ENCODE data around the gene PIH1D2. TPM values are rescaled to one million over a fixed set of nuclear protein-coding genes. Genes with fewer than 3 reads are reported as not detected.

The PIH1D2 gene, protein sequence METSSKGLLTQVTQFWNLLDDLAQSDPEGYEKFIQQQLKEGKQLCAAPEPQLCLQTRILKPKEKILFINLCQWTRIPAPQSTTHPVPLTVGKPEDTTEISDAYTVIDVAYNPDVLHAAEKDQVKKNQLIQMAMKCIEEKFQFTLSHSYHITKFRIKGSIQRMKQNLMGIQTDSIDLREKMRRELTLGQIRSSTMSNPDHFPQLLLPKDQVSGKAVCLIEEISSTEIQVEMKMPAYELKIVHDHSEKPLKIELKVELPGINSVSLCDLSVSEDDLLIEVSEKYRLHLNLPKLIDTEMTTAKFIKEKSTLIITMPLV
- under 1 TPM; 0.24 to 0.76 TPM for total RNA-seq

DNA sequence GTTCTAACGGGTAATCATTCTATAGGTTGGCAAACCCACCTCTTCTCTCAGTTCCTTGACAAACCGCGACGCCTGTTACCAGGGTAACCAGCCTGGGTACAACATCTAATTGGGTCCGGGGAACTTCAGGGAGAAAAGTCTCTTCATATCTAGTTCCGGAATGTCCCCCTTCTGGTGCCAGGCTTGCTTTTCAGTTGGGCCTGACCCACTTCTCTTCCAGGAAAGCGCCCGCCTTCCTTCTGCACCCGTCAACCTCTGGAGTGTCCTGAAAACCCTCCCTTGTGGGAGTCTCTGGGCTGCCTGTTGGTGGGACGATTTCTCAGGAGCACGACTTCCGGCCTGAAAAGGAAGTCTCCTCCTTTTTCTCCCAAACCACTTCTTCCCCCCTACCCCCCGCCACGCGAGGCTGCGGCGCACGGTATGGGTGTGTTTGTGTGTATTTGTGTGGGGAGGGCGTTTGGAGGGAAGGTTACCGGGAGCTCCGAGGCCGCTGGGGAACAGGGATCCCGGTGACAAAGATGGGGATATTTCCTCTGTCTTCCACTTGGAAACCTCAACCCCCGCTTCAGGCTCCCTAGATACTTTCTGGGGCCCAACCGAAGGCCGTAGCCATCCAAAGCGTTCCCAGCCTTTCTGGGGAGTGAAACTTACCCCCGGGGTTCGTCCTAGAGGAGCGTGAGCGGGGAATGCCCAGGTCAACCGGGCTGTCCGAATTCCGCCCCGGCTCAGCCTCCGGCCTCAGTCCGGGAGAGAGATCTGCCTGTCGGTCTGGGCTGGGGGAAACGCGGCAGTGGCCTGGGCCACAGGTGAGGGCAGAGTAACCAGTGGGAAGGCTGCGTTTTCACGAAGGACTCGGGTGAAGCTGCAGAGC lies at the start of gene PIH1D2, which contains the start of gene NKAPD1:
Gene PIH1D2 (minus strand): TSS at position 77 of the 871 bp plus-strand sequence. CDS start 843 bp downstream, outside the sequence.
Gene NKAPD1 (plus strand): TSS at position 359 of the 871 bp plus-strand sequence. CDS start 1,276 bp downstream, outside the sequence.
- peak; percentile 85 for ATAC-seq
- H3K9me3 Mint-ChIP-seq (ENCODE audit: insufficient read depth): no peaks in the 10 kb centered on the region
- H3K27ac Mint-ChIP-seq: peak within 1 kb of the TSS; percentile 96
- peaks cover 24% of the 10 kb centered on the region for H3K36me3 Mint-ChIP-seq (ENCODE audit: low read depth)
- ChIA-PET CTCF (interaction anchor here (1.5 kb wide), 1 partner anchor 143 kb away, joined by 11 read pairs; no protein-coding TSS in a partner anchor), POLR2A (interaction anchor here (0.8 to 1.2 kb wide), 4 partner anchors 10 to 138 kb away, joined by 3 to 5 read pairs (median 4); partner anchors contain the start of genes SDHD and TIMM8B)
- peaks cover 28% of the 10 kb centered on the region for H3K4me1 Mint-ChIP-seq (ENCODE audit: low read depth)
- peaks cover 10% of the 10 kb centered on the region for H3K27me3 Mint-ChIP-seq (ENCODE audit: low read depth)
- DNase-seq: peak; percentile 85
- peak within 1 kb of the TSS; percentile 94 for H3K4me3 Mint-ChIP-seq

DNA sequence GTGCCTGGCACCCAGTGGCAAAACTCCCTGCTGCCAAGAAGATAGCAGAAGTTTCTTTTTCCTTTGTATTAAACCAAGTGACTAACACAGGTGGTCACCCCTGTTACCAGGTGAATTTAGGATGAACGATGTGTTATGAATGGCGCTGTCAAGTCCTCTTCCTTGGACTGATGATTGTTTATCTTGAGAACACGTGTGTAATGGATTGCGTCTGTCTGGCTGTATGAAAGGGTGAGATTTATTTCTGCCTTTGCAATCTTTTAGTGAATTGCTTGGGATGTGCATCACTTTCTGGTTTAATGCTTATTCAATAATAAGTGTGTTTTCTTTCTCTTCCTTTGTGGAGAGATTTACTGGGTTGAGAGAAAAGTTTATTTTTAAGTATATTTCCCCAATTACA lies 49.3 kb upstream of the PIH1D2 start:
- no peak for DNase-seq
- no peak overlapping the region for H3K27ac Mint-ChIP-seq
- H3K27me3 Mint-ChIP-seq (ENCODE audit: low read depth): no peaks in the 10 kb centered on the region
- CTCF ChIA-PET: interaction anchor here (2.4 kb wide), 1 partner anchor 10 kb away, joined by 17 read pairs; no protein-coding TSS in a partner anchor
- POLR2A ChIA-PET: no interaction called here
- ATAC-seq: no peak
- no peak overlapping the region for H3K4me3 Mint-ChIP-seq
- no peaks in the 10 kb centered on the region for H3K9me3 Mint-ChIP-seq (ENCODE audit: insufficient read depth)
- H3K4me1 Mint-ChIP-seq (ENCODE audit: low read depth): peaks cover 10% of the 10 kb centered on the region
- peaks cover 2% of the 10 kb centered on the region for H3K36me3 Mint-ChIP-seq (ENCODE audit: low read depth)

DNA sequence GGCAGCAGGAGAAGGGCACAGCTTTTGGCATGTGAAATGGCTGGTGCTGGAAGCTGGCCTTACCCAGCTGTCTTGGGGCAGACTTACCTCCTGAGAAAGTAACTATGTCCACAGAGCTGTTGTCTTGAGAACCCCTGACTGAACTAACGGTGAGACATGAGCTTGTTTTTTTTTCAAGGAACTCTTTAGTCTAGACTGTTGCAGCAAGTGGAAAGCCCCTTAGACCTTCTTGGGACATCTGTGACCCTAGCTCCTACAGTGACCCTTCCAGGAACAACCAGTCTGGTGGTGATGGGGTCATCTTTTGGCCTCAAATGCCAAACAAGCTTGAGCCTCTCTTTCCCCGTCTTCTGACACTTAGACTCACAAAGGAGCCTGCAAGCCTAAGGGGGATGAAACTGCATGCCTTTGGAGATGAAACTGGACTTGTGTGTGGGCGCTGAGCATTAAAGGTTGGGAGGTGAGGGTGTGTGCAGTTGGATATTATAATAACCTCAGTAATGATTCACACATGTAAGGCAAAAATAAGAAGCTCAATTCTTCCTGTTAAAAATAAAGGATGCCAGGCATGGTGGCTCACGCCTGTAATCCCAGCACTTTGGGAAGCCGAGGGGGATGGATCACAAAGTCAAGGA lies 48.3 kb upstream of the PIH1D2 start:
- ChIA-PET CTCF (interaction anchor here (0.9 to 2.4 kb wide), 2 partner anchors 9 to 29 kb away, joined by 3 to 17 read pairs; no protein-coding TSS in a partner anchor), POLR2A (no interaction called here)
- DNase-seq (no peak), ATAC-seq (no peak)
- H3K4me3 Mint-ChIP-seq: no peak overlapping the region
- no peak overlapping the region for H3K27ac Mint-ChIP-seq
- H3K9me3 Mint-ChIP-seq (ENCODE audit: insufficient read depth): no peaks in the 10 kb centered on the region
- H3K36me3 Mint-ChIP-seq (ENCODE audit: low read depth): peaks cover 2% of the 10 kb centered on the region
- H3K4me1 Mint-ChIP-seq (ENCODE audit: low read depth): peaks cover 14% of the 10 kb centered on the region
- no peaks in the 10 kb centered on the region for H3K27me3 Mint-ChIP-seq (ENCODE audit: low read depth)

DNA sequence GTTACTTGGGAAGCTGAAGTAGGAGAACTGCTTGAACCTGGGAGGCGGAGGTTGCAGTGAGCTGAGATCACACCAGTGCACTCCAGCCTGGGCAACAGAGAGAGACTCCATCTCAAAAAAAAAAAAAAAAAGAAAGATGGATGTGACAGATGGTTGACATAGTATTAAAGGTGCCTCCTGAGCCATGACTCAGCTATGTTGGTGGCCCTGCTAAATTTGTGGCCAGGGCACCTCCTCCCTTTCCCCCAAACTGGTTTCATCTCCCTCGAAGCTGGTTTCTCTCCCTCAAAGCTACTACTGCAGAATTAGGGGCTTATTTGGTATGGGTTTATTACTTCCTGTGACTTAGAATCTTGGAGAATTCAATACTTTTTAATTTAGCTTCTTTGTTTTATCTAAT lies 44.4 kb upstream of the PIH1D2 start:
- peaks cover 37% of the 10 kb centered on the region for H3K4me1 Mint-ChIP-seq (ENCODE audit: low read depth)
- ChIA-PET POLR2A (no interaction called here), CTCF (interaction anchor here (0.6 kb wide), 1 partner anchor 57 kb away, joined by 3 read pairs; the partner anchor contains the start of gene BCO2)
- no peaks in the 10 kb centered on the region for H3K9me3 Mint-ChIP-seq (ENCODE audit: insufficient read depth)
- H3K4me3 Mint-ChIP-seq: no peak overlapping the region
- H3K36me3 Mint-ChIP-seq (ENCODE audit: low read depth): peaks cover 2% of the 10 kb centered on the region
- no peak overlapping the region for H3K27ac Mint-ChIP-seq
- DNase-seq (peak; percentile 29), ATAC-seq (peak; percentile 39)
- no peaks in the 10 kb centered on the region for H3K27me3 Mint-ChIP-seq (ENCODE audit: low read depth)

DNA sequence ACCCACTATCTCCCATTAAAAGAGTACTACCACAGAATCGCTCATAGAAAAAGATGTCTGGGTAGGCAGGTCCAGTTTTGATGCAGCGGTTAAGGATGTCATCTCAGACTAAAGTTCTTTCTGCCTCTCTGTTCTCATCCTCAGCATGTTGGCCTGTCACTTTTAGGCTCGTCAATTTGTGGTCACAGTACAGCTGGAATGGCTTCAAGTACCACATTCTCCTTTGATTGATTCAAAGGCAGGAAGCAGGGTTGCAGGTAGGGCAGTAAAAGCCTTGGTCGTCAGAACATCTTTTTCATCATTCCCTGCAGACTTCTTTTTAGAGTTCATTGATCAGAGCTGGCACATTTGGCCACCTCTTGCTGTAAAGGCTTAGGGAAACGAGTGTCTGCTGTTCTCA lies 41.6 kb upstream of the PIH1D2 start:
- no peaks in the 10 kb centered on the region for H3K9me3 Mint-ChIP-seq (ENCODE audit: insufficient read depth)
- ATAC-seq (no peak), DNase-seq (no peak)
- H3K4me3 Mint-ChIP-seq: no peak overlapping the region
- ChIA-PET POLR2A (interaction anchor here (1.5 kb wide), 1 partner anchor 12 kb away, joined by 3 read pairs; no protein-coding TSS in a partner anchor), CTCF (interaction anchor here (1.2 to 7.3 kb wide), 4 partner anchors 9 to 165 kb away, joined by 3 to 52 read pairs (median 24); partner anchors contain the start of gene BCO2)
- no peak overlapping the region for H3K27ac Mint-ChIP-seq
- H3K36me3 Mint-ChIP-seq (ENCODE audit: low read depth): peaks cover 2% of the 10 kb centered on the region
- no peaks in the 10 kb centered on the region for H3K27me3 Mint-ChIP-seq (ENCODE audit: low read depth)
- H3K4me1 Mint-ChIP-seq (ENCODE audit: low read depth): peaks cover 35% of the 10 kb centered on the region

DNA sequence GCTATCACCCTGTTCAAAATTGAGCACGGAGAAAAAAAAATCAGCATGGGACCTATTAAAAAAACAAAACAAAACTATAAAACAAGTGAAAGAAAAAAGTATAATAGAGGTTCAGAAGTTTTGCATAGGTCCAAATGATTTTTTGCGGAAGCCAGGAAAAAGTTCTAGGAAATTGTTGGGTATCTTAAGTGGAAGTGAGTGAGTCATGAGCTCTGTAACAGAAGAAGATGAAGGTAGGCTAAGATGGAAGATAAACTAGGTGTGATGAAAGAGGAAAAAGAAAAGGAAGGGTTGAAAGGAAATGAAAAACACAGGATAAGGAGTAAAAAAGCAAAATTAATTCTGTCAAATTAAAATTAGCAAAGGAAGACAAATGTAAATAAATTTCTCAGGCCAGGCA lies 40.6 kb upstream of the PIH1D2 start:
- Mint-ChIP-seq H3K27me3 (ENCODE audit: low read depth) (no peaks in the 10 kb centered on the region), H3K27ac (no peak overlapping the region), H3K9me3 (ENCODE audit: insufficient read depth) (no peaks in the 10 kb centered on the region), H3K4me3 (no peak overlapping the region), H3K36me3 (ENCODE audit: low read depth) (peaks cover 2% of the 10 kb centered on the region), H3K4me1 (ENCODE audit: low read depth) (peaks cover 32% of the 10 kb centered on the region)
- ATAC-seq (no peak), DNase-seq (no peak)
- ChIA-PET CTCF (interaction anchor here (0.9 to 7.3 kb wide), 17 partner anchors 8 to 473 kb away, joined by 3 to 52 read pairs (median 4); partner anchors contain the start of genes BCO2 and IL18), POLR2A (no interaction called here)

DNA sequence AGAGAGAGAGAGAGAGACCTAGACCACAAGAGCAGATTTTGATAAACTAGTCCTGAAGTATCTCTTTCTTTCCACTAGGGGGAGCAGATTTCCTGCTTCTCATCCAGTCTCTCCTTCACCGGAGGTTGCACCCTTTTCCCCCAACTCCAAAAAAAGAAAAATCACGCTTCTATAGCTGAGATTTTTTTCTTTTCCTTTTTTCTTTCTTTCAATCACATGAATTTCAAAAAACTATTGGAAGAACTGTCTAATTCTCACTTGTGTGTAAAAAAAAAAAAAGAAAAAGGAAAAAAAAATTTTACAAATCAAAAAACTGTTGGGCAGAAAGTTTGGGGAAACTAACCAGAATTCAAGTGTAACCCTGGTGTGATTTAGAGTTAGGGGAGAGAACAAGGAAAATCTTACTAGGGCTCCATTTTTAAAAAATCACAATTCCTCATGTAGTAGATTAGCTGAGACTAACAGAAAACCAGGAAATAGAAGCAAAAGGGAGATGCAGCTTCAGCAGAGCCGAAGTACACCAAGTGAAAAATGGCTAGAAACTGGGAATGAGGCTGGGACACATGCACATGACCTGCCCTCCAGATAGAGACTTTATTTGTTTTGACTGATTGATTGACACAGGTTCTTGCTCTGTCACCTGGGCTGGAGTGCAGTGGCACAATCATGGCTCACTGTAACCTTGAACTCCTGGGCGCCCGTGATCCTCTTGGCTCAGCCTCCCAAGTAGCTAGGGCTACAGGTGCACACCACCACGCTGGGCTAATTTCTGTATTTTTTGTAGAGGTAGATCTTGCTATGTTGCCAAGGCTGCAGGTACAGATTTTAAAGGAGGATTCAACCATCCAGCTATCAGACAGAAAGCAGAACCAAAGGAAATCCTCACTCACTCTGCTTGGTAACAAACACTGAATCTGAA lies 40.0 kb upstream of the PIH1D2 start:
- POLR2A ChIA-PET: interaction anchor here (0.7 kb wide), 1 partner anchor 457 kb away, joined by 3 read pairs; no protein-coding TSS in a partner anchor
- Mint-ChIP-seq H3K4me3 (no peak overlapping the region), H3K27me3 (ENCODE audit: low read depth) (no peaks in the 10 kb centered on the region)

DNA sequence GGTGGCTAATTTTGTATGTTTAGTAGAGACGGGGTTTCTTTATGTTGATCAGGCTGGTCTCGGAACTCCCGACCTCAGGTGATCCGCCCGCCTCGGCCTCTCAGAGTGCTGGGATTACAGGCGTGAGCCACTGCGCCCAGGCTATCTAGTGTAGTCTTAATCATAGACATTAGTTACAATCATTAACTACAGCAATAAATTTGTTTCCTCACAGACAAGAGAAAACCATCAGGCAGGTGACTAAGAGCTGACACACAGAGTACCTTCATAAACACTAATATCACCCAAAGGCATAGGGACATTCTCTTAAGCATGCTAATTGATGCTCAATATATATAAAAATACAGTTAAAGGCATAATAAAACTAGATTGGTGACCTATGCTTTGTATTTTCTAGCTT lies 32.3 kb upstream of the PIH1D2 start:
- CTCF ChIA-PET: interaction anchor here (7.7 kb wide), 1 partner anchor 8 kb away, joined by 42 read pairs; no protein-coding TSS in a partner anchor
- POLR2A ChIA-PET: interaction anchor here (0.6 to 1.2 kb wide), 3 partner anchors 9 to 170 kb away, joined by 3 to 4 read pairs (median 3); partner anchors contain the start of genes SDHD and TIMM8B
- Mint-ChIP-seq H3K27me3 (ENCODE audit: low read depth) (no peaks in the 10 kb centered on the region), H3K9me3 (ENCODE audit: insufficient read depth) (no peaks in the 10 kb centered on the region), H3K4me1 (ENCODE audit: low read depth) (no peaks in the 10 kb centered on the region), H3K36me3 (ENCODE audit: low read depth) (no peaks in the 10 kb centered on the region), H3K4me3 (no peak overlapping the region), H3K27ac (no peak overlapping the region)
- DNase-seq (no peak), ATAC-seq (no peak)

More for the DNA sequence above, 40.0 kb upstream of the PIH1D2 start:
- ATAC-seq (peak; percentile 74), DNase-seq (no peak)
- Mint-ChIP-seq H3K9me3 (ENCODE audit: insufficient read depth) (no peaks in the 10 kb centered on the region), H3K4me1 (ENCODE audit: low read depth) (peaks cover 32% of the 10 kb centered on the region), H3K36me3 (ENCODE audit: low read depth) (no peaks in the 10 kb centered on the region), H3K27ac (no peak overlapping the region)
- CTCF ChIA-PET: interaction anchor here (0.7 to 7.3 kb wide), 24 partner anchors 8 to 582 kb away, joined by 3 to 52 read pairs (median 4); partner anchors contain the start of genes BCO2 and IL18

DNA sequence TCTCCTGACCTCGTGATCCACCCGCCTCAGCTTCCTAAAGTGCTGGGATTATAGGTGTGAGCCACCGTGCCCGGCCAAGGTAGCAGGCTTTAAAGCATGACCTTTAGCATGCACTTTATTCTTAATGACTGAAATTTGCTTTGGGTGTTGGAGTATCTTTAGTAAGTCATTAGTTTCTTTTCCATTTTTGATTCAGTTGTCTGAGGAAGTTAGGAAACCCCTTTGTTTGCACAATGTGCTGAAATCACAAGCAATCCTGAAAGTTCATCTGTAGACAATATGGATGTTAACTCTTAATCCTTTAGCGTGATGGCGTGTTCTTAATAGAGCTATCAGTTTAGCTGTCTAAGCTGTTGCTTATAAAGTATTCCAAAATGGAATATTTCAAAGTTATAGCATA lies 29.6 kb upstream of the PIH1D2 start:
- ChIA-PET POLR2A (interaction anchor here (0.7 to 0.8 kb wide), 2 partner anchors 11 to 12 kb away, joined by 3 read pairs; no protein-coding TSS in a partner anchor), CTCF (interaction anchor here (1.4 to 7.7 kb wide), 2 partner anchors 11 to 177 kb away, joined by 5 to 42 read pairs; no protein-coding TSS in a partner anchor)
- Mint-ChIP-seq H3K4me3 (no peak overlapping the region), H3K27ac (no peak overlapping the region), H3K36me3 (ENCODE audit: low read depth) (no peaks in the 10 kb centered on the region), H3K4me1 (ENCODE audit: low read depth) (no peaks in the 10 kb centered on the region), H3K27me3 (ENCODE audit: low read depth) (no peaks in the 10 kb centered on the region), H3K9me3 (ENCODE audit: insufficient read depth) (no peaks in the 10 kb centered on the region)
- no peak for ATAC-seq
- DNase-seq: no peak

DNA sequence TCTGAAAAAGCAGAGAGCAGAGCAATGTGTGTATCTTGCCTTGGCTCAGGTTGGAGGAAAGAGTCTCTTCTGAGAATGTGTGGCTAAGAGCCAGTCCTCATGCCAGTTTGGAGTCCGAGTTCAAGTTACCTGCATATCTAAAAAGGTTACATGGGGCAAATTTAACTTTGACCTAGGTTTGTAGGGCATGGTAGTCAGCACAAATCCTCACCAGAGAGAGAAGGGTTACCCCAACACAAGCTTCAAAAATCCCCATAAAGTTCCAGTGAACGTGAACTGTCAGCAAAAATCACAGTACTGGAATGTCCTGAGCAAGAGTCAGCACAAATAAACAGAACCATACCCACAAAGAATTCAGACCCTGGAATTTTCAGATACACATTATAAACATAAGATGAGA lies 26.6 kb upstream of the PIH1D2 start:
- POLR2A ChIA-PET: no interaction called here
- CTCF ChIA-PET: interaction anchor here (7.7 kb wide), 1 partner anchor 14 kb away, joined by 42 read pairs; no protein-coding TSS in a partner anchor
- Mint-ChIP-seq H3K27ac (no peak overlapping the region), H3K4me1 (ENCODE audit: low read depth) (no peaks in the 10 kb centered on the region), H3K9me3 (ENCODE audit: insufficient read depth) (no peaks in the 10 kb centered on the region), H3K27me3 (ENCODE audit: low read depth) (no peaks in the 10 kb centered on the region), H3K4me3 (no peak overlapping the region), H3K36me3 (ENCODE audit: low read depth) (peaks cover 7% of the 10 kb centered on the region)
- DNase-seq: no peak
- ATAC-seq: no peak
